HepG2 (cell line): ENCODE results near the gene PRR33. TPM values are rescaled to one million over a fixed set of nuclear protein-coding genes. Genes with fewer than 3 reads are reported as not detected.

Experiments
- MTA1 ChIP-seq: sonication (generic); formaldehyde crosslinking; IDR thresholded peaks from 2 replicates; pipeline ENCODE4 v1.4.0; 2020; ENCODE audit warnings: missing genetic modification reagents, mild to moderate bottlenecking, borderline replicate concordance
- SMAD3 ChIP-seq: sonication (generic); formaldehyde crosslinking; IDR thresholded peaks from 2 replicates; pipeline ENCODE4 v1.4.0; 2020; ENCODE audit warnings: missing genetic modification reagents
- ZBTB34 ChIP-seq: sonication (generic); formaldehyde crosslinking; IDR thresholded peaks from 2 replicates; pipeline ENCODE4 v1.8.0; 2022; ENCODE audit warnings: mild to moderate bottlenecking, missing genetic modification reagents
- ZEB1 ChIP-seq: IDR thresholded peaks from 2 replicates; pipeline ENCODE4 v1.6.1; 2012; ENCODE audit warnings: mild to moderate bottlenecking, low read depth, inconsistent platforms; ENCODE audit not compliant: insufficient replicate concordance
- ZNF652 ChIP-seq: IDR thresholded peaks from 2 replicates; pipeline ENCODE4 v1.6.1; 2016; ENCODE audit warnings: low read depth, borderline replicate concordance
- polyA plus RNA-seq, 8 experiments: library from polyadenylated mRNA; depleted of rRNA in 3 of 8; stranded (reverse) in 7 of 8; unstranded in 1 of 8; fragments of >200 nt; fragmentation: Illumina TruSeq in 4 of 8; extraction: Trizol in 4 of 8; gene quantifications; 2 replicates each; pipeline versions ENCODE4 v1.2.1 to v1.2.3, GENCODE V29; 2011 to 2016; ENCODE audit warnings: low read depth in 4 of 8, missing spikeins in 1 of 8, mixed read lengths in 1 of 8; ENCODE audit not compliant: insufficient read depth in 1 of 8
- total RNA-seq, 5 experiments: library from RNA; depleted of rRNA; stranded (reverse); fragments of >200 nt; fragmentation: Illumina TruSeq; extraction: Trizol; gene quantifications; 2 replicates each; pipeline ENCODE4 v1.2.3, GENCODE V29; 2016; ENCODE audit warnings: low read depth in 1 of 5
- TF ChIP-seq, protein P1 (sequence below): sonication (generic); formaldehyde crosslinking; IDR thresholded peaks from 2 replicates; pipeline ENCODE4 v1.4.0; 2020; ENCODE audit warnings: mild to moderate bottlenecking, missing genetic modification reagents, borderline replicate concordance

Gene PRR33
- total and polyA plus RNA-seq, 2 of the 13 experiments (the other 11 are each of a cell fraction or from before 2014, with no cell fraction given): not detected

GRCh38 chr11:1856306-1857005 is 35.2 kb downstream of the PRR33 start (continued):
- TF ChIP-seq, protein P1, sequence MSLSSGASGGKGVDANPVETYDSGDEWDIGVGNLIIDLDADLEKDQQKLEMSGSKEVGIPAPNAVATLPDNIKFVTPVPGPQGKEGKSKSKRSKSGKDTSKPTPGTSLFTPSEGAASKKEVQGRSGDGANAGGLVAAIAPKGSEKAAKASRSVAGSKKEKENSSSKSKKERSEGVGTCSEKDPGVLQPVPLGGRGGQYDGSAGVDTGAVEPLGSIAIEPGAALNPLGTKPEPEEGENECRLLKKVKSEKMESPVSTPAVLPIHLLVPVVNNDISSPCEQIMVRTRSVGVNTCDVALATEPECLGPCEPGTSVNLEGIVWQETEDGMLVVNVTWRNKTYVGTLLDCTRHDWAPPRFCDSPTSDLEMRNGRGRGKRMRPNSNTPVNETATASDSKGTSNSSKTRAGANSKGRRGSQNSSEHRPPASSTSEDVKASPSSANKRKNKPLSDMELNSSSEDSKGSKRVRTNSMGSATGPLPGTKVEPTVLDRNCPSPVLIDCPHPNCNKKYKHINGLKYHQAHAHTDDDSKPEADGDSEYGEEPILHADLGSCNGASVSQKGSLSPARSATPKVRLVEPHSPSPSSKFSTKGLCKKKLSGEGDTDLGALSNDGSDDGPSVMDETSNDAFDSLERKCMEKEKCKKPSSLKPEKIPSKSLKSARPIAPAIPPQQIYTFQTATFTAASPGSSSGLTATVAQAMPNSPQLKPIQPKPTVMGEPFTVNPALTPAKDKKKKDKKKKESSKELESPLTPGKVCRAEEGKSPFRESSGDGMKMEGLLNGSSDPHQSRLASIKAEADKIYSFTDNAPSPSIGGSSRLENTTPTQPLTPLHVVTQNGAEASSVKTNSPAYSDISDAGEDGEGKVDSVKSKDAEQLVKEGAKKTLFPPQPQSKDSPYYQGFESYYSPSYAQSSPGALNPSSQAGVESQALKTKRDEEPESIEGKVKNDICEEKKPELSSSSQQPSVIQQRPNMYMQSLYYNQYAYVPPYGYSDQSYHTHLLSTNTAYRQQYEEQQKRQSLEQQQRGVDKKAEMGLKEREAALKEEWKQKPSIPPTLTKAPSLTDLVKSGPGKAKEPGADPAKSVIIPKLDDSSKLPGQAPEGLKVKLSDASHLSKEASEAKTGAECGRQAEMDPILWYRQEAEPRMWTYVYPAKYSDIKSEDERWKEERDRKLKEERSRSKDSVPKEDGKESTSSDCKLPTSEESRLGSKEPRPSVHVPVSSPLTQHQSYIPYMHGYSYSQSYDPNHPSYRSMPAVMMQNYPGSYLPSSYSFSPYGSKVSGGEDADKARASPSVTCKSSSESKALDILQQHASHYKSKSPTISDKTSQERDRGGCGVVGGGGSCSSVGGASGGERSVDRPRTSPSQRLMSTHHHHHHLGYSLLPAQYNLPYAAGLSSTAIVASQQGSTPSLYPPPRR (CRISPR knock-in tag): no peak
- no peak for TF ChIP-seq MTA1
- TF ChIP-seq ZEB1: no peak
- TF ChIP-seq ZNF652 (CRISPR knock-in tag): no peak
- TF ChIP-seq SMAD3 (CRISPR knock-in tag): no peak
- no peak for TF ChIP-seq ZBTB34
